Stimulated activated CD8-positive, alpha-beta memory T cell treated with anti-CD3 and anti-CD28 coated beads, Interleukin-7, amount 100 ng/mL, for 4 hours (primary cell): ENCODE measurements around the gene ZSCAN20.
"Not testable (repeated sequence)": the region's sequence is repeated elsewhere in the genome, so short reads cannot be mapped to it uniquely, and the experiment has no call there.

Experiments
- DNase-seq, 2 donors: peaks; one replicate each; pipeline ENCODE4 v3.0.0-alpha.2; 2020; ENCODE audit warnings: low read depth in 2 of 2

The ZSCAN20 gene

DNA sequence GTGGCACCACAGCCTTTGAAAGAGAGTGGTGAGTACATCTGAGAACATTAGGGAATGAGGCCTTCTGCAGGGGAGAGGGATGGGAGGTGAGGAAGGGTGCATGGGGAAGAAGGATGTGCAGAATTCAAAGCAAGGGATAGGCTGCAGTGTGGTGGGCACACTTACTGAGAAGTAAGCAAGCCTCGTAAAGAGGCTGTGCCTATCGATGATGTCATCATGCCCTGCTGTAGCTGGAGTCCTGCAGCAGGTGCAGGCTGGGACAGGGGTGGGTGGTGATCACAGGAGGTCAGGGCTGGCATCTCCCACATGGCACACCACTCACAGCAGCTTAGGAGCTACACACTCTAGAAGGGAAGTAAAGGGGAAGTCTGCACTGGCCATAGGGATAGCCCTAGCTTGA lies 16.2 kb downstream of the ZSCAN20 start:
- no peak for DNase-seq

DNA sequence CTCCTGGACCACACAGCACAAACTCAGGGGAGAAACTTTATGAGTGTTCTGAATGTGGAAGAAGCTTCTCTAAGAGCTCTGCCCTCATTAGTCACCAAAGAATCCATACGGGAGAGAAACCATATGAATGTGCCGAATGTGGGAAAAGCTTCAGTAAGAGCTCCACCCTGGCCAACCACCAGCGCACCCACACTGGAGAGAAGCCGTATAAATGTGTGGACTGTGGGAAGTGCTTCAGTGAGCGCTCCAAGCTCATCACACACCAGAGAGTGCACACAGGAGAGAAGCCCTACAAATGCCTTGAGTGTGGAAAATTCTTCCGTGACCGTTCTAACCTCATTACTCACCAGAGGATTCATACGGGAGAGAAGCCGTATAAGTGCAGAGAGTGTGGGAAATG lies 22.5 kb downstream of the ZSCAN20 start:
- no peak for DNase-seq

DNA sequence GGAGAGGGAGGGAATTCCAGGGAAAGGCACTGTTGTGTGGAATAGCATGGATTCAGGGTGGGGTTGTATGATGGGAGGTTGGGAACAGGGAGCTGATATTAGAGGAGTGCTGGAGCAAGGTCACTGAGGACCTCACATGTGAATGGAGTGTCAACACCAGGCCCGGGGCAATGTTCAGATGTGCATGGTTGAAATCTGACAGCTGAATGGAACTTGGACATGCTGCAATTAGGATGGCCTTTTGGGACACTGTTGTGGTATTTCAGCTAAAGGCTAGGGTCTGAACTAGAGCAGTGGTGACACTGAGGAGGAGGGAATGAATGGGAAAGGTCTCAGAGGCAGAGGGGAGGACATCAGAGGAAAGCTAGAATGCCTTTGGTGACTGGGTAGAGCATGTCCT lies 25.0 kb downstream of the ZSCAN20 start:
- no peak for DNase-seq

DNA sequence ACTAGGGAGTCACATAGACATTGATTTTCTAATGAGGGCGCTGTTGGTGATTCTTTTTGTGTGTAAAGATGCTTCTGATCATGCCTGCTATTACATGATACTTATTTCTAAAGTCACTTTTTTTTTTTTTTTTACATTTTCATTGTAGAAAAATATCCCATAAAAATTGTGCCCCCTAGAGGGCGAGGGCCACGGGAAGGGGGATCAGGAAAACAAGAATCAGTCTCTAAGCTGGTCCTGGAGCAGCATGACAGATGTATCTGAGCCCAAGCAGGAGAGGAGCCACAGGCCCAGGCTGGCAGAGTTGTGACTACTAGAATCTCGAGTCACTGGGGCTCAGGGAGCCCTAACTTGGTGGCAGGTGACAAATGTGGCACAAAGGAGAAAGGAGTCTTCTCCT lies 28.1 kb downstream of the ZSCAN20 start:
- DNase-seq, result no peak

DNA sequence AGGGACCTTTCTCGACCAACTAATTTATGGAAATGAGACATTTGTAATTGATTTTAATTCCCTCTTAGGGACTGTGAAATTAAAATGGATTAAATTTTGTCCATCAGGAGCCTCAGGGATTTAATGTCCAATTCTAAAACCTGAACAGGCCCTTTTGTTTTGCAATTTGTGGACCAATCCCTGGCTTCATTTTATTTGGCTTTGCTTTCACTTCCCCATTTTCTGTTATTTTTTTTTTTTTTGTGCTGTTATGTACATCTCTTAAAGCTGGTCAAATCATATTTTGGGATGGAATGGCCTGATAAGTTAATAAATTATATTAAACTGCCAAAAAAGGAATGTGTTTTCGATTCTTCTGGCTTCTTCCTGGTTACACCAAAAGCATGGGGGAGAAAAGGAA lies 28.9 kb downstream of the ZSCAN20 start:
- DNase-seq, result no peak

DNA sequence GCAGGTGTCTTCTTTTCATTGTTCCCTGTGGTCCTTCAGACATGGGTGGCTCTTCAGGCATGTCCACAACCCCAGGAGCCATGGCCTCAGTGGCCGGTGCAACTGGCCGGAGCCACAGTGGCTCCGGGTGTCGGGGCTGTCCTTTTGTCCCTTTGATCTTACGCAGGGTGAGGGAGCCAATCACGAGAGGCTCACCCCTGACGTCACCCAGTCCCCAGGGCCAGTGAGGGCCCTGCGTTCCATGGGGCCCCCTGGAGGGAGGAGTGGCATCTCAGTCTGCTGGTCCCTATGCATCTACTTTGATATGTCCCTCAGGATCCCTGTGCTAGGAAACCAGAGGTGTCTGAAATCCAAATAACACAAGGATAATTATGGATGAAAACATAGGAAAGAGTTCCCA lies 29.3 kb downstream of the ZSCAN20 start:
- DNase-seq, result no peak

DNA sequence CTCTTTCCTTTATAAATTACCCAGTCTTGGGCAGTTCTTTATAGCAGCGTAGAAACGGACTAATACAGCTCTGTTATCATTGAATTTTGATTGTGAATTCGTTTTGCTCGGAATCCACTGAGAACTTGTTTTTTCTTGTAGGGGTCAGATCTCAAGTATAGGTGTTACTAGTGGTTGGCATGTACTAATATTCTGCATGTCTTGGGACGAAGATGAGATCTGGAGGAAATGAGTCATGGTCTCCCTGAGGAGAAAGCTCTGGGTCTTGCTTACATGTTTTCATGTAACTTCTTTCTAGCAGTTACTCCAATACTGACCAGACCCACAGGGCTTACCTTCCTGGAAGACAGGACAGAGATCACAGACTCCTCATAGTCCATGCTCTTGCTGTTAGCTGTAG lies 30.3 kb downstream of the ZSCAN20 start:
- no peak for DNase-seq

DNA sequence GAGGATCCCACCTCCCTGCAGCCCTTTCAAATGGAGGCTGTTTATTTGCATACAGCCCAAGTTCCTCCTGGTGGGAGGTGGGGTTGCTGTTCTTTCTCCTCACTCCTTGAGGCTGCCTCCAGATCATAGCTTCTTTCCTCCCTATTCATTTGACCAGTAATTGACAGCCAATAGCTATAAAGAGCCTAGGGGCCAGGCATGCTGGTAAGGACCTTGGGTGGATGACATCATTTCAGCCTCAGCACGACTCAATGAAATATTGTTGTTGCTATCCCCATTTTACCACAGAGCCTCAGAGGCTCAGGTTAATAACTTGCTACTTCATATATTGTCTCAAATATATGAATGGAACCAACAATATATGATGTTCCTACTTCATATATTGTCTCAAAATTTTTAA lies 31.1 kb downstream of the ZSCAN20 start:
- no peak for DNase-seq

DNA sequence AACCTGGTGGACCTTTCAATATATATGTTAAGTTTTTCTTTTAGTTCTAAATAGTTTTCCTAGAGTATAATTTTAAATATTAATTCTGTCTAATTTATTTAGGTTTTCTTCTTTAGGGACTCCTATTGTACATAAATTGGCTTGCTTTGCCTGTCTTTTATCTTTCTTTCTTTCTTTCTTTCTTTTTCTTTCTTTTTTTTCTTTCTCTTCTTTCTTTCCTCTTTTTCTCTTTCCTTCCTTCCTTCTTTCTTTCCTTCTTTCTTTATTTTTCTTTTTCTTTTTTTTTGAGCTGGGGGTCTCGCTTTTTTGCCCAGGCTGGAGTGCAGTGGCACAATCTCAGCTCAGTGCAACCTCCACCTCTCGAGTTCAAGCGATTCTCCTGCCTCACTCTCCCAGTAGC lies 35.2 kb downstream of the ZSCAN20 start:
- DNase-seq, result no peak

DNA sequence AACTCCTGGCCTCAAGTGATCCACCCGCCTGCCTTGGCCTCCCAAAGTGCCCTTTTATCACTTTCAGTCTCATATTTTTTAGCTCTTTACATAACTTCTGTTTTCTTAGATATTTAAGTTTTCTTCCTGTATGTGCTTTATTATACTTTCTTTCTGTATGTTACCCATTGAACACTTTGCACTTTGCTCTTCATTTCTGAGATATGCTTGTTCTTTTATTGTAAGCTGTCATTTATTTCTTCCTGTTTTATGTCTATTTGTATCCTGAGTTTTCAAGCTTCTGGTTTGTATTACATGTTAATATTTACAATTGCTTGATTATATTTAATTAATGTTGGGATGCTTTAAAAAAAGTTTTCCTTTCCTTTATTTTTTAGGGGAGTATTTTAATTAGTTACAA lies 35.7 kb downstream of the ZSCAN20 start:
- no peak for DNase-seq

DNA sequence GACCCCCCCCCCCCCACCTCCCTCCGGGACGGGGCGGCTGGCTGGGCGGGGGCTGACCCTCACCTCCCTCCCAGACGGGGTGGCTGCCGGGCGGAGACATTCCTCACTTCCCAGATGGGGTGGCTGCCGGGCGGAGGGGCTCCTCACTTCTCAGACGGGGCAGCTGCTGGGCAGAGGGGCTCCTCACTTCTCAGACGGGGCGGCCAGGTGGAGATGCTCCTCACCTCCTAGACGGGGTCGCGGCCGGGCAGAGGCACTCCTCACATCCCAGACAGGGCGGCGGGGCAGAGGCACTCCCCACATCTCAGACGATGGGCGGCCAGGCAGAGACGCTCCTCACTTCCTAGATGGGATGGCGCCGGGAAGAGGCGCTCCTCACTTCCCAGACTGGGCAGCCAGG lies 36.8 kb downstream of the ZSCAN20 start:
- DNase-seq, result not testable (repeated sequence)

DNA sequence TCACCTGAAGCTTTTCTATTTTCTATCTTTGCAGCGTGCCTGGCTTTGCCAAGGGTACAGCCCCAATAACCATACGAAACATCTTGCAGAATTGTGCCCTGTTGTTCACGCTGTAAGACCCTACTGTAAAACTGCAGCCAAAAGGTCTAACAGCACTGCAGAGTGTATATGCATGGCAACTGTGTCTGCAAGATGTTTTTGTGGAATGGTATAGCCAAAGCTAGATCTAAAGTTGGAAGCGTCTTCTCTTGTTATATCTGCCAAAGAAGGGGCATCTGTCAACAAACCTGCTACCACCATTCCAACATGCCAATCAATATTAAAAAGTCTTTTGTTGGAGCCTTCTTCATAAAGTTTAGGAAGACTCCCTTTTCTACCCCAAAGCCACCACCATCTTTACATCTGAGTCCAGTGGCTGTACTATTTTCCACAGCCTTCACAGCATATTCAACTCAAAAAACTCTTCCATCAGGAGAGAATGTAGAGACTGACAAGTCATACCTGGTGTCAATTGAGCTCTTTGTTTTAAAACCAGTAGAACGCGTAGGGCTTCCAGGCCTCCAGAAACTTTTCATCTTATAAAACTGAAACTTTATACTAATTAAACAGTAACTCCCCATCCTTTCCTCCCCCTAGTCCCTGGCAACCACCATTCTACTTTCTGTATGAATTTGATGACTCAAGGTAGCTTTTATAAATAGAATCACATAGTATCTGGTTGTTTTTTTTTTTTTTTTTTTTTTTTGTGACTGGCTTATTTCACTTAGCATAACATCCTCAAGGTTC lies 40.0 kb downstream of the ZSCAN20 start:
- DNase-seq, result no peak

DNA sequence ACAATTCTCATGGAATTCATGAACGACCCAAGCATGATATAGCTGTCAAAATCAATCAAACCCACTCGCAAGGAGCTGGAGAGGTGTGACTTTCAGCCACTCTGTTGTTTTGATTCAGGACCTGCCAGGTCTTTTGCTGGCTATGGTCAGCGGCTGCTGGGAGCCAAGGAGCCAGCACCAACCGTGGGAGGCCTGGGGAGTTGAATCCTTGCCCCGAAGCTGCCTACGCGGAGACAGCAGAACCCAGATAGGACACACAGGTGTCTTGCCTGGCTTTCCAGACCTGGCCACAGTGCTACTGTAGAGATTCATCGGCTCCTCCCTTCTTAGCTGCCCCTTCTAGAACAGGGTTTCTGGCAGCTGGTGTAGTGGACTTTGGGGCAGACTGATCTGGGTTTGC lies 42.7 kb downstream of the ZSCAN20 start:
- DNase-seq, result no peak

DNA sequence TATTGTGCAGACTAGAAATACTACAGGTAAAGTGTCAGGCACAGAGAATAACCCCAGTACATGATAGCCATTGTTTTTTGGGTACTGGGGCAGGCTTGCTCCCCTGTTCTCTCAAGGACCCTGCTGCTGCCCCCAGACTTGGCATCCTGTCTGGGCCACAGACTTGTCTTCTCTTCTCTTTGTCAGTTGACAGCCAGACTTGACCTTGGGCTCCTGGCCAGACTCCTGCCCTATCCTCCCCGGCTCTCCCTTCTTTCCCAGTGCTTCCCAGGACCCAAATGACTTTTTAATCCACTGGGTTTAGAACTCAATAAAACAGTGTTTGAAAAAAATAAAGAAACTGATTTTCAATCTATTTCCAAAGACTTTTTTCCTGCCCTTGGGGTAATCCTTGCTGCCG lies 43.2 kb downstream of the ZSCAN20 start:
- no peak for DNase-seq

DNA sequence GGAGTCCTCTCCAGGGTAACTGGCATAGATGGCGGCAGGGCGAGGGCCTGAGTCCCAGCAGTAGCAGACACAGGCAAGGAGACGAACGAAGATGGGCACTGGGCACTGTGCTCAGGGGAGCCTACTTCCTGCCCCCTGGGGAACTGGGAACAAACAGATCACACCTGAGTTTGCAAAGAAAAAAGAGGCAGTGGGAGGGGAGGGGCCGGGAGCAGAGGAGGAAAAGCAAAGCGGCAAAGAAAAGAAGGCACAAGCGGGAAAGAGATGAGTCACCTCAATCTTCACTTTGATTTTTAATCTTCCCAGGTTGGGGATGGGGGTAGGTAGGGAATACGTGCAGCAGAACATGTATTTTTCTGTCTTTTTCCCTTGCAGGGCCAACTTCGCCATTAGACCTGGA lies 44.0 kb downstream of the ZSCAN20 start:
- DNase-seq, result no peak

DNA sequence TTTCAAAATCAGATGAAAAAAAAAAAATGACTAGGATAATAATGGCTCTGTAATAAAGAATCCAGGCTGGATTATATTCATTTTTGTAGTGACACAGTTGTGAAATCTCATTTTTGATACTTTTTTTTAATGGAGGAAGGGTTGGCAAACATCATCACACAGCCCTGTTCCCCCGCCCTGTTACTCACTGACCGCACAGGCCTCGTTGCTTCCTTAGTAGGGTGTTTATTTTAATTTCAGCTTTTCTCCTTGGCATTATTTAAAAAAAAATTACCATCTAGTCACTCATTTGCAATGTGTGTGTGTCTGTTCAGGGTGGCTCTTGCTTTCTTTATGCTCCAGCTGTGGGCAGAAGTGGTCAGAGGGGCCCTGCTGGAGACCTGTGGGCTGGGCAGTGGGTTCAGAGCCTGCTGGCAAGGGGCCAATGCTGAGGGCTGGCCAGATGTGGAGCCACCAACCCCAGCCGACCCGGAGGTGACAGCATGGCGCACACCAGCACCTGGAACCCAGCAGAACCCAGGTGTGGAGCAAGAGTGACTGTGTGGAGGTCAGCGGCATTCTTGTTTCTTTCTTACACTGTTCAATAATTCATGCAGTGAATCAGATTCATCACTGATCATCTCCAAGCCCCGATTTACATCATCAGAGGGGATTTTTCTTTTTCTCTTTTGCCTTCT lies 44.6 kb downstream of the ZSCAN20 start:
- DNase-seq, result no peak

DNA sequence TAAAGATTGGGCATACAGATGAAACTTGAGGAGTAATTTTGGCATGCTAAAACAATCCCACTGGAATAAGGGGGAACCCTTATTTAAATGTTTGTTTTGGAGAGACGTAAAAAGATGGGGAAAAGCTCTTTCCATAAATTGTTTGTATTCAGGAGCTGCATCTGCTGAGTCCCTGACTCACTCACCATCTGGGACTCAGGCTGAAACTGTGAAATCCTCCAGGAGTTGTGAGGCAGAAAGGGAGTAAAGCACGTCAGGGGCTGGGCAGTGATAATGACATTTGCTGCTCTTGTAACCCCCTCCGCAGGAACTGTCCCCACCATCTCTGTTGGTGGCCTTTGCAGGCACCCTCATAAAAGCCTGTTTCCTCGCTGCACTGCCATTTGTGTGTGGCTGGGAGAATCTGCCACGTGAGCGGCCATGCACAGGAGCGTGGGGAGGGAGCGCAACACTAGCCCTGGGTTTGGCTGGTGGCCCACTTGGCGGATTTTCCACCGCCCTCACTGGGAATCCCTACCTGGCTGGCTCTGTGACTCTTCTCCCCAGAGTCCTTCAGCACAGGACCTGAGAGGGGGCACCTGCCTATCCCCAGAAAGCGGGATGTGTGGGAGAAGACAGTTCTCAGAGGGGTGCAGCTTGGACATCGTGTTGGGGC lies 45.3 kb downstream of the ZSCAN20 start:
- DNase-seq, result no peak

DNA sequence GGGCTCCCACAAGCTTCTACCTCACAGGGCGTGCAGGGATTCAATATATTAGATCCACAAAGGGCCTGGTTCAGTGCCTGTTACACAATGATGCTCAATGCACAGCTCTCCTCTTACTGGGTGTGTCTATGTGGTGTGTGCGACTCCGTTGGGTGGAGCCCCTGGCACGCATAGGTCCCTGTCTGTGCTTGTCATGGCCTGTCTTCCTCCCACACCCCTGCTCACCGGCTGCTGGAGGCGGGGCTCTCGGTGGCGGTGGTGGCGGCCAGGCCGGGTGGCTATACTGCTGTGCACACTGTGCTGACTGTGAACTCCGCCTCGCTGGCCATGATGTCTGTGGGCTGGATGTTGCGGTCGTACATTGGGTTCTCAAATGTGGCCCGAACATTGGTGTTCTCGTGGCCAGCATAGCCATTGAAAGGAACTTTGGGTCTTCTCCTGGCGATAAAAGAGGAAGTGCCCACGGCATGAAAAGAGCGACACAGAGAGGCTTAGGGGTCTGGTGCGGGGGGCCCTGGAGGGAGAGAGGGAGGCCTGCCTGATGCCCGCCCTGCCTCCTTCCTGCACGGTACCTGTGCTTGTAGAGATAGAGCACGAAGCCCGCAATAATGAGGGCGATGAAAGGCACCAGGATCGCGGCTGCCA lies 46.9 kb downstream of the ZSCAN20 start:
- no peak for DNase-seq

DNA sequence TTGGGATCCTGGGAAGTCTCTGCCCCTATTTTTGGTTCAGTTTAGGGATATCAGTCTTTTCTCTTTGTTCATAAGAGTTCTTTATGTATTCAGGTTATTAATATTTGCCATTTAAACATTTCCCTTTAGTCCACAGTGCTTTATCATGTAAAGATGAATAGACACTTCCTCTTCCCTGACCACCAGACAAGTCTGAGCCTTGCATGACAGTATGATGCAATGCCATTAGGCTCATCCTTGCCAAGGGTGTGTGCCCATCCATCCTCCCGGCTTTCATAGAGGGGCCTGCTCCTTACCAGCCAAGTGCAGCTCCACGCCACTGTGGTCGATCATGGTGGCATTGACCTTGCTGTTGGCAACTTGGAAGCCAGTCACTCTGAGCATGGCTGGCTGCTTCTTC lies 52.1 kb downstream of the ZSCAN20 start:
- no peak for DNase-seq

DNA sequence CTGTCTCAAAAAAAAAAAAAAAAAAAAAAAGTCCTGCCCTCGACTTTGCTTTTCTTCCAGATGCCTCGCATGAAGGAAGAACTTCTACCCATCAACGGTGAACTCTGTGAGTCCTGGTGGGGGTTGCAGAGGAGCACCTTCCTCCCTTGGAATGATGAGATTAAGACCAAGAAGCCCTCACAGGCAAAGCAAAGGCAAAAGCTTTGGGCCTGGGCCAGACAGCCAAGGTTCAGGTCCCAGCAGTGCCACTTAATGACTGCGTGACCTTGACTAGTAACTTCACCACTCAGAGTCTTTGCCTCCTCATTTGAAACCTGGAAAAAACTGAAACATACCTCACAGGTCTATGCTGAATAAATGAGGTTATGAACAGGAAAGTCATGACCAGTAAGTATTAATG lies 55.5 kb downstream of the ZSCAN20 start:
- DNase-seq, result no peak

DNA sequence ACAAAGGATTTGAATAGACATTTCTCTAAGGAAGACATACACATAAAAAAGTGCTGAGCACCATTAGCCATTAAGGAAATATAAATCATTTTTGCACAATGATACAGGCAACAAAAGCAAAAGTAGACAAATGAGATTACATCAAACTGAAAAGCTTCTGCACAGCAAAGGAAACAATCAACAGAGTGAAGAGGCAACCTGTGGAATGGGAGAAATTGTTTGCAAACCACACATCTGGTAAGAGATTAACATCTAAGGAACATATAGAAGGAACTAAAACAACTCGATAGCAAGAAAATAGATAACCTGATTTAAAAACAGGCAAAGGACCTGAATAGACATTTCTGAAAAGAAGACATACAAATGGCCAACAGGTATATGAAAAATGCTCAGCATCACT lies 57.5 kb downstream of the ZSCAN20 start:
- DNase-seq, result no peak

DNA sequence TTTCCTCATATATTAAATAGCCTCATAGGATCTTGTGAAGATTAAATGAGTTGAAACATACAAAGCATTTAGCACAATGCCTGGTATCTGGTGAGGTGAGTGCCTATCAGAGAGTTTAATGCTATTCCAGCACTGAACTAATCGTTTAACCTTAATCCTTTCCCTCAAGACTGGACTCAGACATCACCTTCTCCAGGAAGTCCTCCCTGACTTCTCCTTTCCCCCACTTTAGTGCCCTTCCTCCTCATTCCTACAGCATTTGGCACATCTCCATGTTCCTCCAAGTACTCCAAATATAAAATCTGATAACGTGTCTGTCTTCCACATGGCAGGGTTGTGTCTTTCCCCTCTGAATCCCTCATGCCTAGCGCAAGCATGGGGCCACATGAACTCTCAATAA lies 59.8 kb downstream of the ZSCAN20 start:
- no peak for DNase-seq

DNA sequence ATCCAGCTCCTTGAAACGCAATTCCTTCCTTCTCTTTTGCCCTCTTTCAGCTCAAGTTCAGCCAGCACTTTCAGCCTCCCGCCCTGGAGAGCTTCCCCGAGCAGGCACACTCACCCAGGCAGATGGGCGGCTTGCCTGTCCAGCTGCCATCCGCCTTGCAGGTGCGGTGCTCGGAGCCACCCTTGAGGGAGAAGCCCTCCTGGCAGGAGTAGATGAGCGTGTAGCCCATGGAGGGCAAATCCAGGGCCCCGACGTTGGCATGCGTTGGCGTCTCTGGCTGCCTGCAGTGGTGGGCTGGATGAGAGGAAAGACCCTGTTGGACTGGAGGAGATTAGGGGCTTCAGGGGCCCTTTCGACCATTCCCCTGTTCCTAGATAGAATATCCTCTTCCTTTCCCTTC lies 60.5 kb downstream of the ZSCAN20 start:
- no peak for DNase-seq
